Epithelial cell of alveolus of lung (primary cell): ENCODE results near the gene ZNF280A. TPM values are rescaled to one million over a fixed set of nuclear protein-coding genes. Genes with fewer than 3 reads are reported as not detected.

ENCODE experiments used
- total RNA-seq: library from RNA; depleted of rRNA; stranded (reverse); fragments of >200 nt; gene quantifications from 2 replicates; pipeline ENCODE4 v1.2.1, GENCODE V29; 2015

ZNF280A gene, protein sequence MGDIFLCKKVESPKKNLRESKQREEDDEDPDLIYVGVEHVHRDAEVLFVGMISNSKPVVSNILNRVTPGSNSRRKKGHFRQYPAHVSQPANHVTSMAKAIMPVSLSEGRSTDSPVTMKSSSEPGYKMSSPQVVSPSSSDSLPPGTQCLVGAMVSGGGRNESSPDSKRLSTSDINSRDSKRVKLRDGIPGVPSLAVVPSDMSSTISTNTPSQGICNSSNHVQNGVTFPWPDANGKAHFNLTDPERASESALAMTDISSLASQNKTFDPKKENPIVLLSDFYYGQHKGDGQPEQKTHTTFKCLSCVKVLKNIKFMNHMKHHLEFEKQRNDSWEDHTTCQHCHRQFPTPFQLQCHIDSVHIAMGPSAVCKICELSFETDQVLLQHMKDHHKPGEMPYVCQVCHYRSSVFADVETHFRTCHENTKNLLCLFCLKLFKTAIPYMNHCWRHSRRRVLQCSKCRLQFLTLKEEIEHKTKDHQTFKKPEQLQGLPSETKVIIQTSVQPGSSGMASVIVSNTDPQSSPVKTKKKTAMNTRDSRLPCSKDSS
- not detected in 2 replicates for total RNA-seq

DNA sequence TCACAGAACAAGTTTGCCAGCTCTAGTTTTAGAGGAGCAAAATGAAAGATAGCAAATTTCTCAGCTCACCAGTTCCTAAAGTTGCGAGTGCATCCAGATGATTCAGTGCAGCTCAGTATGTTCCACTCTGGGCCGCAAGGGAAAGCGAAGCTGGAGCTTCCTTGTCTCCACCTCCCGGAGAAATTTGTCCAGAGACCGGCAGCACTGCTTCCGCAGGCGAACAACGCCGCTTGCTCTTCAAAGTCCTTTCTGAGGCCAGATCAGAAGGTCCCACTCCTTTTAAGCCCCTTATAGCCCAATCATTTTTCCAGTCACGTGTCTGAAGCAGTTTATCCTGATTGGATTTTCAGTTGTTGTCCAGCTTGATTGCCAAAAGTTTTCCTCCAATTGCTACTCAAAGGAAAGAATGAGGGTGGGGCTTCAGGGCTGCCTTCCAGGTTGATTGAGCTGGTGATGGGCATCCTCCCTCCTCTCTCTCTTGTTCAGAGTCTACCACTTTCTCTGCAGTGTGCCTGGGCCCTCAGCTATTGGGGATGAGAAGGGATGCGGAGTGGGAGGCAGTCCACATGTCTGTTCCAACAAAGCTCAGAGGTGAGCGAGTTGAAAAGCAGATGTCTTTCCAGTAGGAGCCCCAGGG lies at the start of gene ZNF280A:
TSS of gene ZNF280A (minus strand) at position 251 of the 637 bp plus-strand sequence. CDS start 4,640 bp downstream, outside the sequence.

DNA sequence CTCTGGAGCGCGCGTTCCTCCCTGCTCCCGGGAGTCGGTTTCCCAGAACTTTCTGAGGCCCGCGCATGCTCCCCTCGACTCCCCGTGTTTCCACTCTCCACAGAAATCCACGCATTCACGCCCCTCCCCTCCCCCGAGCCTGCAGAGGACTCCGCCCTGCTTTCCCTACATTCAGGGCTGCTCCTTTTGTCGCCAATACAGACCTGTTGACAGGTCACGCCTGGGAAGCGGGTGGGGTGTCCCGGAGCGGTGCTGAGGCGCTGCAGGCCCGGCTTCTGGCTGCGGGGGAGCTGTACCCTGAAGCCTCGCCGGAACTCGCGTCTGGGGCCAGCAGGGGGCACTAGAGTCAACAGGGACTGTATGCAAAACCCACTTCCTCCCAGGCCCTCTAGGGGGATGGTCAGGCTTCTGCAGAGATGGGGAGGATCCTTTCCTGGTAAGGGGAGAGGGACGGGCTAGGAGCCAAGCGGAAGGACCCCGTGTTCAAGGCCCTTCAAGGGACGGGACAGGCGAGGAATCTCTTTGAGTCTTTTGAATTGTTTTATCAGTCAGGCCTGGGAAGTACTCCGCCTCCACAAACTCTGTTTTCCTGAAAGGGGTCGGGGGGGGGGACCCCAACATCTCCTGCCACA lies 39.0 kb upstream of the ZNF280A start, which contains the start of gene PRAME:
TSS of gene PRAME (minus strand) at position 294 of the 632 bp plus-strand sequence. CDS start 2,433 bp downstream, outside the sequence.

DNA sequence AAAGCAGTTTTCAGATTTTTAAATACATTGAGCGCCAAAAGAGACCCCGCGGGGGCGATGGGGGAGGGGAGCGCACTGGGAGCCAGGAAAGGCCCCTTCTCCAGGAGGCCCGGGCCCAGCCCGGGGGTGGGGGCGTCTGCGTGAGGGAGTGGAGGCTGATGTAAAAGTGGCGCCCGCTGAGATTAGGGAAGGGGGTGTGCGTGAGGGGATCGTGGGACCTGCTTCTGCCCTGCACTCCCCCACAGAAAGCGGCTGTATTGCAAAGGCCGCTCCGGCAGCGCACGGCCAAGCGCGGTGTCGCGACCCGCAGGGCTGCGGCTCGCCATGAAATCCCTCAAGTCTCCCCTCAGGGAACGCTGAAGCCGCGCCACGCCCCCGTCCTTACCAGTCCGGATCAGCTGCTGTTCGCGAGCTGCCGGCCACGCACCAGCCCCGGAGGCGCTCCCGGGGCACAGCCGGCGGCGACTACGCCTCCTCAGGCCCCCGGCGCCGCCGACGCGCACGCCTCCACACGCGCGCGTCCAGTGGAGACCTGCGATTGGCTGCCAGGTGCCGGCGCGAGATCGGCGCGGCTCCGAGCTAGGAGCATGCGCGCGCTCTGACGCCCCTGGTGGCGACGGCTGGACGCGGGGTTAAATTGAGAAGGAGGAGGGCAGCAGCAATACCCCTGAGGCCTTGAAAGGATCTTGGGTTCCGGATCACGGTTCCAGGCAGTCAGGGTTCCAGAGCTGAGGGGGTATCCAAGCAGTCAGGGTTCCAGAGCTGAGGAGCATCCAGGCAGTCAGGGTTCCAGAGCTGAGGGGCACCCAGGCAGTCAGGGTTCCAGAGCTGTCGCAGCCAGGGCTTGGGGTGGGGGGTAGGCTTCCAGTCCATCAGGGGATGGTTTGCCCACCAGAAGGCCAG lies 11.5 kb downstream of the ZNF280A start, which contains the start of gene ZNF280B:
TSS of gene ZNF280B (minus strand) at position 469 of the 903 bp plus-strand sequence. CDS start 19,344 bp downstream, outside the sequence.

Other genes with a start within 250 kb of the ZNF280A start
- 0.72 and 1.8 TPM in 2 replicates for gene ZNF280B, start 11.5 kb downstream of the ZNF280A start, total RNA-seq
- not detected in 2 replicates for gene PRAME, start 39.0 kb upstream of the ZNF280A start, total RNA-seq
- not detected in 2 replicates for gene GGTLC2, start 124.3 kb upstream of the ZNF280A start, total RNA-seq